Neural crest cell (in vitro differentiated cells): ENCODE measurements around the gene ATP2A2. TPM values are rescaled to one million over a fixed set of nuclear protein-coding genes. Genes with fewer than 3 reads are reported as not detected.

ENCODE experiments used
- DNase-seq: peaks from one replicate; pipeline ENCODE4 v3.0.0; 2021; ENCODE audit warnings: low read depth, mixed read lengths, low spot score
- H3K27ac Mint-ChIP-seq: one replicate; pipeline ENCODE4 v1.8.0; 2021; ENCODE audit warnings: mild to moderate bottlenecking, mixed read lengths; ENCODE audit not compliant: unreplicated experiment
- H3K27me3 Mint-ChIP-seq: 2 replicates; pipeline ENCODE4 v1.8.0; 2021; ENCODE audit warnings: low read depth, mild to moderate bottlenecking, mixed read lengths
- H3K36me3 Mint-ChIP-seq: 2 replicates; pipeline ENCODE4 v1.8.0; 2021; ENCODE audit warnings: low read depth, mild to moderate bottlenecking, mixed read lengths
- H3K4me1 Mint-ChIP-seq: 2 replicates; pipeline ENCODE4 v1.8.0; 2021; ENCODE audit warnings: mixed read lengths
- H3K4me3 Mint-ChIP-seq: one replicate; pipeline ENCODE4 v1.8.0; 2021; ENCODE audit warnings: mild to moderate bottlenecking, mixed read lengths
- H3K9me3 Mint-ChIP-seq: 2 replicates; pipeline ENCODE4 v1.8.0; 2021; ENCODE audit warnings: mixed read lengths
- total RNA-seq: library from RNA; stranded (reverse); gene quantifications from 2 replicates; pipeline ENCODE4 v1.2.1, GENCODE V29; 2021
- TF ChIP-seq, protein P1 (sequence below): fragments of 200-600 bp; sonication (generic); conservative IDR thresholded peaks from 2 replicates; pipeline ENCODE4 v1.5.0; 2021; ENCODE audit warnings: antibody characterized with exemption, mild to moderate bottlenecking

Gene ATP2A2
- total RNA-seq, 1 donor from 2014 or later, result 242 TPM

DNA sequence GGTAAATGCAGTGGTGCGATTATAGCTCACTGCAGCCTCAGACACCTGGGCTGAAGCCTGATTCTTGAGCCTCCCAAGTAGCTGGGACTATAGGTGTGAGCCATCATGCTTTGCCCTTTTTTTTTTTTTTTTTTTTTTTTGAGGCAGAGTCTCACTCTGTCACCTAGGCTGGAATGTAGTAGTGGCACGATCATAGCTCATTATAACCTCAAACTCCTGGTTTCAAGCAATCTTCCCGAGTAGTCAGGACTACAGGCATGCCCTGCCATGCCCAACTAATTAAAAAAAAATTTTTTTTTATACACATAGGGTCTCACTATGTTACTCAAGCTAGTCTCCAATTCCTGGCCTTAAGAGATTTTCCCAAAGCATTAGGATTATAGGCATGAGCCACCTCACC lies 6.9 kb downstream of the ATP2A2 start:
- peak overlapping the region; percentile 31 for H3K4me3 Mint-ChIP-seq
- H3K9me3 Mint-ChIP-seq, result no peaks in the 10 kb centered on the region
- H3K27ac Mint-ChIP-seq, result no peak overlapping the region
- TF ChIP-seq, protein P1, sequence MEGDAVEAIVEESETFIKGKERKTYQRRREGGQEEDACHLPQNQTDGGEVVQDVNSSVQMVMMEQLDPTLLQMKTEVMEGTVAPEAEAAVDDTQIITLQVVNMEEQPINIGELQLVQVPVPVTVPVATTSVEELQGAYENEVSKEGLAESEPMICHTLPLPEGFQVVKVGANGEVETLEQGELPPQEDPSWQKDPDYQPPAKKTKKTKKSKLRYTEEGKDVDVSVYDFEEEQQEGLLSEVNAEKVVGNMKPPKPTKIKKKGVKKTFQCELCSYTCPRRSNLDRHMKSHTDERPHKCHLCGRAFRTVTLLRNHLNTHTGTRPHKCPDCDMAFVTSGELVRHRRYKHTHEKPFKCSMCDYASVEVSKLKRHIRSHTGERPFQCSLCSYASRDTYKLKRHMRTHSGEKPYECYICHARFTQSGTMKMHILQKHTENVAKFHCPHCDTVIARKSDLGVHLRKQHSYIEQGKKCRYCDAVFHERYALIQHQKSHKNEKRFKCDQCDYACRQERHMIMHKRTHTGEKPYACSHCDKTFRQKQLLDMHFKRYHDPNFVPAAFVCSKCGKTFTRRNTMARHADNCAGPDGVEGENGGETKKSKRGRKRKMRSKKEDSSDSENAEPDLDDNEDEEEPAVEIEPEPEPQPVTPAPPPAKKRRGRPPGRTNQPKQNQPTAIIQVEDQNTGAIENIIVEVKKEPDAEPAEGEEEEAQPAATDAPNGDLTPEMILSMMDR, result no peak
- peaks cover 37% of the 10 kb centered on the region for H3K4me1 Mint-ChIP-seq
- H3K27me3 Mint-ChIP-seq, result no peaks in the 10 kb centered on the region
- peaks cover 14% of the 10 kb centered on the region for H3K36me3 Mint-ChIP-seq
- no peak for DNase-seq

DNA sequence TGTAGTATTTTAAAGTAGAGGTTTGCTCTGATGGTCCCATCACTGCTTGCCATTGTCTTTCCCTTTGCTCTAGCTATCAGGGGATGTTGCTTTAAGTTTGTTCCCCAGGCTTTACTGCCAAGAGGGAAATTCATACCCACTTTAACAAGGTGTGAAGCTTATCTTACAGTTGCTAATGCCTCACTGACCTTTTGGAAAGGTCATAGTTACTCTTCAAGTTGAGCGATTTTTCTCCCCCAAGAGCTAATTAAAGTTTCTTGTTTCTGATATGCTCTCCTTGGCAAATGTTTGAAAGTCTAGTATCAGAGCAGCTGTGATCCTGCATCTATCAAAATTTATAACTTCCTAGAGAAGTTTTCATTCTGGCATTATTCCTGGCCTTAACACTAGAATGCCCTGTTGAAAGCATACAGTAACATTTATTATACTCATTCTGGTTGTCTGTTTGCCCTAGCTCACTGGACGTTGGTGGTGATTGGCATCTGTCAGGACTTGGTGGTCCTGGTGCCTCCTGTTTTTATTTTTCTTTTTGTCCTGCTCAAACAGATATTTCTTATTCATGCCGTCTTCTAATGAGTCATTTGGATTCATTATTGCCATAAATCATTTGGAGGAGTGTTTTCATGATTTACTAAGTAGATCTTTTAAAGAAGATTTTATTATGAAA lies 8.1 kb downstream of the ATP2A2 start:
- peaks cover 25% of the 10 kb centered on the region for H3K4me1 Mint-ChIP-seq
- H3K9me3 Mint-ChIP-seq, result no peaks in the 10 kb centered on the region
- peaks cover 15% of the 10 kb centered on the region for H3K36me3 Mint-ChIP-seq
- TF ChIP-seq, protein P1, result no peak
- no peak for DNase-seq
- H3K27me3 Mint-ChIP-seq, result no peaks in the 10 kb centered on the region
- H3K4me3 Mint-ChIP-seq, result no peak overlapping the region
- no peak overlapping the region for H3K27ac Mint-ChIP-seq

DNA sequence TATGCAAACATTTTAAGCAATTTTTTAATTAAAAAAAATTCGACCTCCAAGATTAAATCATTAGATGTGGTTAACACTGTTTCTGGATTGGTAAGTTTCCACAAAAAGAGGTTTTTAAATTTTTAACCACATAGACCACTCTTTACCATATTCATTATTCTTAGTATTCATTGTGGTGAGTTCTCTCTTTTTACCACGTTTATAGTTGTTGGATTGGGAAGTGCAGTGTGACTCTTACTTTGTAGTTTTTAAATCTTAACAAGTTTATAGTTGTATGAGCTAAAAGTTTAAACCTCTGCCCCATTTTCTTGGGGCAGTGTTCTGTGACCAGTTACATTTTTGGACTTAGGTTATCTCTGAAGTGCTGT lies 8.6 kb downstream of the ATP2A2 start:
- Mint-ChIP-seq H3K4me3 (no peak overlapping the region), H3K27me3 (no peaks in the 10 kb centered on the region), H3K36me3 (peaks cover 17% of the 10 kb centered on the region), H3K27ac (no peak overlapping the region), H3K9me3 (no peaks in the 10 kb centered on the region), H3K4me1 (peaks cover 20% of the 10 kb centered on the region)
- TF ChIP-seq, protein P1, result no peak
- DNase-seq, result no peak

DNA sequence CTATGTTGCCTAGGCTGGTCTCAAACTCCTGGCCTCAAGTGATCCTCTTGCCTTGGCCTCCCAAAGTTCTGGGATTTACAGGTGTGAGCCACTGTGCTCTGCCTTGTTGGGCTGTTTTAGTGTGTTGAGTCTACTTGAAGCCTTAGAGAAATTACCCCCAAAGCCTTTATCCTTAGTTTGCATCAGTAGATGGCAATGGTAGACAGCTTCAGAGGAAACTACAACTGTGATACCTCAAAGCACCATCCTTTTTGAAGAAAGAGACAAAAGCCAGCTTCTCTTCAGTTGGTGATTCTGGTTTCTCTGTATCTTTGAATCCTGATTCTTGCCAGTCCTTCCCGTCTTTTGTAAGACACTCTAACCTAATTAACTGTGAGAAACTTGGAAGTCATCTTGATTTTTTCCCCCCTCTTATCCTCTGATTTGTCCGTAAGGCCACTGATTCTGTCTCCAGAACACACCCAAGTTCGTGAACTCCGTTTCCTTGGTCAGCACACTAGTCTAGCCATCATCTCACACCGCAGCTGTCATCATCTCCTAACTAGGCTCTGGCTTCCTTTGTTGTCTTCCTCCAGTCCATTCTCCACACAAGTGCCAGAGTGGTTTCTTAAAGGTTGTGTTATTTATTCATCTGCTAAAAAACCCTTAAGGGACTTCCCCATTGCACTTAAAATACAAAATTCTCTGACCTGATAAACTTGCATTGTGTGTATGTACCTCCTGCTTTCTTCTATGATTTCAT lies 20.2 kb downstream of the ATP2A2 start:
- Mint-ChIP-seq H3K4me1 (peaks cover 9% of the 10 kb centered on the region), H3K36me3 (peaks cover 26% of the 10 kb centered on the region), H3K9me3 (peaks cover 2% of the 10 kb centered on the region), H3K4me3 (no peak overlapping the region), H3K27me3 (no peaks in the 10 kb centered on the region), H3K27ac (no peak overlapping the region)
- no peak for DNase-seq
- TF ChIP-seq, protein P1, result no peak

DNA sequence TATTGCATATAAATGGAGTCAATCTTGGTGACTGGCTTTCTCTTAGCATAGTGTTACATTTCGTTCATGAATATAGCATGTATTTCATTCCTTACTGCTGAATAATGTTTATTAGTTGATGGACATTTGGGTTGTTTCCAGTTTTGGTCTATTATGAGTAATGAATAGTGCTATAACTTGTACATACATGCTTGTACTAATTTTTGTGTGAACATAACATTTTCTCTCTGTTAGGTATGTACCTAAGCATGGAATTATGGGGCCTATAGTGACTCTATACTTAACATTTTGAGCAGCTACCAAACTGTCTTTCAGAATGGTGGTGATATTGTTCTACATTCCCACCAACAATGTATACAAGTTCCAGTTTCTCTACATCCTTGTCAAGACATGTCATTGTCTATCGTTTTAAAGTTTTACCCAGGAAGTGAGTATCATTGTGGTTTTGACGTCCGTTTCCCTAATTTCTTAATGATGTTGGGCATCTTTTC lies 23.1 kb downstream of the ATP2A2 start:
- TF ChIP-seq, protein P1, result no peak
- Mint-ChIP-seq H3K4me3 (no peak overlapping the region), H3K36me3 (peaks cover 31% of the 10 kb centered on the region), H3K27ac (no peak overlapping the region), H3K27me3 (no peaks in the 10 kb centered on the region), H3K9me3 (peaks cover 2% of the 10 kb centered on the region), H3K4me1 (peaks cover 9% of the 10 kb centered on the region)
- no peak for DNase-seq
